NT2/D1 (cell line): ENCODE measurements around the gene ADAR.
A peak's percentile ranks its signal among the peaks of the same experiment; 100 is the strongest.

Experiments used
- DNase-seq: peaks from one replicate; pipeline ENCODE4 v3.0.0-alpha.2; 2011; ENCODE audit warnings: low read depth, low spot score
- H3K27me3 ChIP-seq: 2 replicates; pipeline ENCODE4 v1.6.0; 2011; ENCODE audit warnings: mild to moderate bottlenecking; ENCODE audit not compliant: insufficient read length, insufficient read depth
- H3K36me3 ChIP-seq: 2 replicates; pipeline ENCODE4 v1.6.1; 2011; ENCODE audit warnings: mild to moderate bottlenecking, low read length, mixed read lengths; ENCODE audit not compliant: insufficient read depth, insufficient read length
- H3K4me1 ChIP-seq: 2 replicates; pipeline ENCODE4 v1.5.1; 2011; ENCODE audit not compliant: insufficient read depth, insufficient read length
- H3K4me3 ChIP-seq: 2 replicates; pipeline ENCODE4 v1.5.1; 2011; ENCODE audit warnings: low read depth; ENCODE audit not compliant: insufficient read length
- H3K9ac ChIP-seq: 2 replicates; pipeline ENCODE4 v1.6.0; 2011; ENCODE audit warnings: low read depth; ENCODE audit not compliant: insufficient read length
- H3K9me3 ChIP-seq: 2 replicates; pipeline ENCODE4 v1.5.1; 2011; ENCODE audit warnings: mild to moderate bottlenecking, low read length; ENCODE audit not compliant: insufficient read depth
- SUZ12 ChIP-seq: IDR thresholded peaks from 2 replicates; pipeline ENCODE4 v1.6.1; 2011; ENCODE audit not compliant: insufficient read length, insufficient read depth; ENCODE audit errors: extremely low read depth
- YY1 ChIP-seq: IDR thresholded peaks from 2 replicates; pipeline ENCODE4 v1.6.1; 2011; ENCODE audit not compliant: insufficient read length, insufficient read depth
- ZNF274 ChIP-seq: IDR thresholded peaks from 2 replicates; pipeline ENCODE4 v1.6.1; 2011; ENCODE audit warnings: mild to moderate bottlenecking, low read depth, low read length

The ADAR gene

DNA sequence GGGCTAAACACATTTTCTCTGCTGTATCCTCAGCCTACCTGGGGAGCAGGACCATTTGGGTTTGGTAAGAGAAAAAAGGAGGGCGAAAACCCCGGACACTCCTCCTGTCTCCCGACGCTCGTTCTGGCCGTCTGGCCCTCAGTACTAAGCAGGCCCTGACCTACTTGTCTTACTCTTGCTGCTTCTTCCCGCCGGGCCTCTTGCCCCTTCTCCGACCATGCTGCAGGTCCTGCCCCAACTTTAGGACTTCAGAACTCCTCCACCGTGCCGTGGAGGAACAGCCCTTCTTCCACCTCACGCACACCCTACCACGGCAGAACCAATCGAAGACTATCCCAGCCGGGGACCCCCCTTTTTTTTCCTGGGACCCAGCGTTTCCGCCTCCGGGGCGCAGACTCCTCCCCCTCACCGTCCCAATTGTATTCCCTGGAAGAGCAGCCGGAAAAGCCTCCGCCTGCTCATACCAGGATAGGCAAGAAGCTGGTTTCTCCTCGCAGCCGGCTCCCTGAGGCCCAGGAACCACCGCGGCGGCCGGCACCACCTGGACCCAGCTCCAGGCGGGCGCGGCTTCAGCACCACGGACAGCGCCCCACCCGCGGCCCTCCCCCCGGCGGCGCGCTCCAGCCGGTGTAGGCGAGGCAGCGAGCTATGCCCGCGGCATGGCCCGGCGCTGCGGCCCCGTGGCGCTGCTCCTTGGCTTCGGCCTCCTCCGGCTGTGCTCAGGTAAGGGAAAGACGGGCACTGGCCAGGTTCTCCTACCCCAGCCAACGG, 40.4 kb downstream of the ADAR start, which contains the start of gene CHRNB2:
TSS of gene CHRNB2 (plus strand) at position 393 of the 771 bp plus-strand sequence. CDS start at position 660, 267 bp downstream.
- TF ChIP-seq SUZ12 = no peak
- no peak for TF ChIP-seq YY1
- TF ChIP-seq ZNF274 = no peak
- Histone ChIP-seq H3K9me3 (no peaks in the 10 kb centered on the region), H3K36me3 (no peaks in the 10 kb centered on the region), H3K9ac (peak within 1 kb of the TSS; percentile 73), H3K27me3 (peaks cover 45% of the 10 kb centered on the region), H3K4me1 (peaks cover 20% of the 10 kb centered on the region), H3K4me3 (peak within 1 kb of the TSS; percentile 45)
- DNase-seq = peak; percentile 90

DNA sequence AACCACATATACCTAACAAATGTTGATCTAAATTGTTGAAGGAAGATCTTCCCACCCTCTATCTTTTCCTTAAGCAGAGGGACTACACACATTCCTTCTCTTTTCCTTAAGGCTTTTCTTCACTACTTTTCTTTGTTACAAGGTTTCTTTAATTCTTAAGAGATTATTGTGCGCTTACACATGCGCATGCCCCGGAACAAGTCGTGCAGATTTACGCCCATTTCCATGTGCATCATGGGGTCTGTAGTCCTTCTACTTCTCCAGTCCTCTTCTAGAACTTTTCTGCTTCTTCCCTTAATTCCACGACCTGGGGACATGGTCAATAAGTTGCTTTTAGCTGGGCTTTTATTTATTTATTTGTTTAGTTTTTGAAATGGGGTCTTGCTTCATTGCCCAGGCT, 42.1 kb downstream of the ADAR start:
- no peak for TF ChIP-seq YY1
- no peak for TF ChIP-seq SUZ12
- TF ChIP-seq ZNF274 = no peak
- Histone ChIP-seq H3K36me3 (no peaks in the 10 kb centered on the region), H3K4me1 (peaks cover 14% of the 10 kb centered on the region), H3K4me3 (no peak overlapping the region), H3K27me3 (peaks cover 43% of the 10 kb centered on the region), H3K9ac (no peak overlapping the region), H3K9me3 (no peaks in the 10 kb centered on the region)
- DNase-seq = no peak

- H3K27me3 ChIP-seq = no peaks in the 10 kb centered on the region
- H3K36me3 ChIP-seq = peaks cover 19% of the 10 kb centered on the region
- no peak for TF ChIP-seq ZNF274
- TF ChIP-seq YY1 = no peak
- TF ChIP-seq SUZ12 = no peak
- H3K9ac ChIP-seq = peak overlapping the region; percentile 80
- DNase-seq = peak; percentile 97
- H3K4me3 ChIP-seq = peak overlapping the region; percentile 50
- H3K9me3 ChIP-seq = no peaks in the 10 kb centered on the region
- H3K4me1 ChIP-seq = peaks cover 2% of the 10 kb centered on the region
Measured at GRCh38 chr1:154559466-154560044, 48.4 kb downstream of the ADAR start.

DNA sequence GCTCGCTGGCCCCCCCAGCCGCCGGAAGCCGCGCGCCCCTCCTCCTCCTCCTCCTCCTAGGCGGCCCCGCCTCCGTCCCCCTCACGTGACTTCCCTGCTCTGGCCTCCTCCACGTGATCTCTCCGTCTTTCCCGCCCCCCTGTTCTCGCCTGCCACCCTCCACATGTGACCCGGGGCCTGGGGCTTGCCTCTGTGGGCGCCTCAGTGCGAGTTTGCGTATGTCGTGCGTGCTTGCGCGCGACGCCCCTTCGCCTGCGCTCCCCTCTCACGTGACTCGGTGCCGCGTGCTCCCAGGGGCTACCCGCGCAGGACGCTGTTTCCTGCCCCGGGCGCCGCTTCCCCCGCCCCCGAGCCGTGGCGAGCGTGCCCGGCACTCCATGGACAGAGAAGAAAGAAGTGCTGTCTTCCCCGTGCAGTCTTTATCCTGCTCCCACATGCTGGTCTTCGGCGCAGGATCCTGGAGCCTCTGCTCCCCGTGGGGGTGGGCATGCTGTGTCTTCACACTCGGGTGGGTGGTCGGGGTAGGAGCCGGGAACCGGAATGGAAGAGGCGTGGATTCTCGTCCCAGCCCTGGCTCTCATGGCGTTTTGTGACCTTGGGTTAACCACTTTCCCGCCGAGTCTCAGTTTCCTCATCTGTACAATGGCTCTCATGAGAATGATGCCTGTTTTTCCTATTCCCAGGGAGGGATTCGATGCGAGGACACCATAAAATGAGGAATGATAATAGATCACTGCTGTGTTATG, 49.1 kb downstream of the ADAR start:
- TF ChIP-seq ZNF274 = no peak
- TF ChIP-seq YY1 = no peak
- TF ChIP-seq SUZ12 = no peak
- Histone ChIP-seq H3K4me1 (peaks cover 2% of the 10 kb centered on the region), H3K9ac (peak overlapping the region; percentile 80), H3K36me3 (peaks cover 26% of the 10 kb centered on the region), H3K27me3 (no peaks in the 10 kb centered on the region), H3K9me3 (no peaks in the 10 kb centered on the region), H3K4me3 (peak overlapping the region; percentile 50)
- DNase-seq = peak; percentile 98

GRCh38 chr1:154557939-154558719, 49.9 kb downstream of the ADAR start, which contains the start of gene UBE2Q1:
UBE2Q1 (minus strand) TSS chr1:154558662; CDS start chr1:154558553, 109 bp downstream.
- TF ChIP-seq YY1 = peak; percentile 52
- TF ChIP-seq ZNF274 = no peak
- DNase-seq = no peak
- H3K4me1 ChIP-seq = peaks cover 2% of the 10 kb centered on the region

GRCh38 chr1:154557248-154557938, 50.6 kb downstream of the ADAR start:
- Histone ChIP-seq H3K36me3 (peaks cover 41% of the 10 kb centered on the region), H3K9ac (peak overlapping the region; percentile 94), H3K4me3 (peak overlapping the region; percentile 86), H3K4me1 (peaks cover 2% of the 10 kb centered on the region), H3K9me3 (no peaks in the 10 kb centered on the region), H3K27me3 (no peaks in the 10 kb centered on the region)
- no peak for TF ChIP-seq ZNF274
- no peak for TF ChIP-seq YY1
- DNase-seq = no peak

More at GRCh38 chr1:154557939-154558719, 49.9 kb downstream of the ADAR start, which contains the start of gene UBE2Q1:
- no peaks in the 10 kb centered on the region for H3K27me3 ChIP-seq
- peak within 1 kb of the TSS; percentile 94 for H3K9ac ChIP-seq
- H3K36me3 ChIP-seq = peaks cover 33% of the 10 kb centered on the region
- no peaks in the 10 kb centered on the region for H3K9me3 ChIP-seq
- peak within 1 kb of the TSS; percentile 86 for H3K4me3 ChIP-seq
